Gastrocnemius medialis (tissue), 4 donors: ENCODE results near the gene TMX3.

Experiments
- POLR2A ChIP-seq, 2 donors: fragments of 450-650 bp; IDR thresholded peaks; one replicate each; pipeline ENCODE4 v1.6.1; 2017; ENCODE audit warnings: antibody characterized with exemption in 2 of 2, mild to moderate bottlenecking in 2 of 2, moderate library complexity in 2 of 2
- TF ChIP-seq, protein P1 (sequence below), 5 experiments: fragments of 450-650 bp in 3 of 5; fragments of 200-600 bp in 2 of 5; sonication (generic) in 2 of 5; IDR thresholded peaks in 4 of 5; conservative IDR thresholded peaks in 1 of 5; 1 replicate in 4 of 5; 2 replicates in 1 of 5; pipeline ENCODE4 v1.5.1; 2016 to 2019; ENCODE audit warnings: antibody characterized with exemption in 5 of 5, mild to moderate bottlenecking in 3 of 5, moderate library complexity in 3 of 5

DNA sequence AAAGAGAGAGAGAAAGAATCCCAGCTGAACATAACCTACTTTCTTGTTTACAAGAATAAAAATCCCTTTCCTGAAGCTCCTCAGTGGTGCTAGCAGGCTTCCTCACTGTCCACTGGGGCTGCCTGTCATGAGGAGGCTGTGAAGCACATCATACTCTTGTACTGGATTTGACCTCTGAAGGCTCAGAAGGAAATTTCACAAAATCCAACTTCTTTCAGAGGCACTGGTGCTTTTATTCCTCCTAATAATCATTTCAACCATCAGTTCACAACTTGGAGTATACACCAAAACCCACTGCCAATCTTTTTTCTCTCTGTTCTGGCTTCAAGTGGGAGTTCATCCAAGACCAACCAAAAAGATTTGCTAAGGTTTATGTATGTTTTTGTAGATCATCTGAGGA, 48.5 kb downstream of the TMX3 start:
- TF ChIP-seq, protein P1, sequence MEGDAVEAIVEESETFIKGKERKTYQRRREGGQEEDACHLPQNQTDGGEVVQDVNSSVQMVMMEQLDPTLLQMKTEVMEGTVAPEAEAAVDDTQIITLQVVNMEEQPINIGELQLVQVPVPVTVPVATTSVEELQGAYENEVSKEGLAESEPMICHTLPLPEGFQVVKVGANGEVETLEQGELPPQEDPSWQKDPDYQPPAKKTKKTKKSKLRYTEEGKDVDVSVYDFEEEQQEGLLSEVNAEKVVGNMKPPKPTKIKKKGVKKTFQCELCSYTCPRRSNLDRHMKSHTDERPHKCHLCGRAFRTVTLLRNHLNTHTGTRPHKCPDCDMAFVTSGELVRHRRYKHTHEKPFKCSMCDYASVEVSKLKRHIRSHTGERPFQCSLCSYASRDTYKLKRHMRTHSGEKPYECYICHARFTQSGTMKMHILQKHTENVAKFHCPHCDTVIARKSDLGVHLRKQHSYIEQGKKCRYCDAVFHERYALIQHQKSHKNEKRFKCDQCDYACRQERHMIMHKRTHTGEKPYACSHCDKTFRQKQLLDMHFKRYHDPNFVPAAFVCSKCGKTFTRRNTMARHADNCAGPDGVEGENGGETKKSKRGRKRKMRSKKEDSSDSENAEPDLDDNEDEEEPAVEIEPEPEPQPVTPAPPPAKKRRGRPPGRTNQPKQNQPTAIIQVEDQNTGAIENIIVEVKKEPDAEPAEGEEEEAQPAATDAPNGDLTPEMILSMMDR (IDR thresholded peaks at IDR 0.05 in 4 of 5, conservative IDR thresholded peaks at IDR 0.05 in 1 of 5): no peak
- TF ChIP-seq POLR2A (IDR thresholded peaks at IDR 0.05): no peak
